ENCODE measurements around the gene PALLD. TPM values are rescaled to one million over a fixed set of nuclear protein-coding genes. Genes with fewer than 3 reads are reported as not detected.

Gene PALLD
- total RNA-seq, 2 experiments from 2014 or later, result 0.49 to 0.78 TPM

DNA sequence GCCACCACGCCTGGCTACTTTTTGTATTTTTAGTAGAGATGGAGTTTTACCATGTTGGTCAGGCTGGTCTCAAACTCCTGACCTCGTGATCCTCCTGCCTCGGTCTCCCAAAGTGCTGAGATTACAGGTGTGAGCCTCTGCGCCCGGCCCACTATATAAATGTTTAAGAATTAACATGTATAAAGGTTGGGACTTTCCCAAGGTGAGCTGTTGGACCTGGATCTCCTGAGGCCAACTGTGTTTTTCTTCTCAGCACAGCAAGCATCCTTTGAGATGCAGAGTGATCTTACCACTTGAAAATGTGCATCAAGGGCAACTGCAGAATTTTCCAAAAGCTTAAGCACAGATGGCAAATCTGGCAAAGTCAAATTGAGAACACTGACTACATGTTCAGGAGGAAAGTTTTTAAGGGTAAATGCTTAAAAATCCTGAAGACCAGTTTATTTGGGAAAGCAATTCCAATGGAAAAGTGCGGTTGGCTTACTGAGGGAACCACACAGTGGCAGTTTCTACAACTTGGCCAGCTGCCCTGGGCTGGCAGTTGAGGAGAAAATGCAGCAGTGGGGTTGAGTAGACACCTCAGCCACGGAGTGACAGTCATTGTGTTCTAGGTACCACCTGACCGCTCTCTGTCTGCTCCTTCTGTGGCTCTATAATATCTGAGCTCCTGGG lies 344.3 kb downstream of the PALLD start:
- Histone ChIP-seq H3K27me3 (ENCODE audit: control insufficient read depth in 1 of 2, insufficient read depth in 2 of 2, low read length in 2 of 2) (peaks cover 8 to 28% of the 10 kb centered on the region in 2 experiments), H3K9me3 (ENCODE audit: control insufficient read depth in 1 of 2, insufficient read depth in 1 of 2, low read length in 2 of 2) (no peaks in the 10 kb centered on the region), H3K36me3 (ENCODE audit: insufficient read depth, low read length) (no peaks in the 10 kb centered on the region), H3K4me1 (ENCODE audit: insufficient read depth, low read length) (no peaks in the 10 kb centered on the region), H3K27ac (ENCODE audit: low read depth in 1 of 2, low read length in 2 of 2) (no peak overlapping the region), H3K4me3 (ENCODE audit: low read length) (no peak overlapping the region)
- ChIA-PET CTCF (no interaction called here), POLR2A (no interaction called here)
- intact Hi-C loops (cut with DNase I, micrococcal nuclease), result no loop called here
- H3K4me1 Mint-ChIP-seq (ENCODE audit: low read depth), result no peaks in the 10 kb centered on the region
- no peak overlapping the region for H3K4me3 Mint-ChIP-seq
- no peaks in the 10 kb centered on the region for H3K9me3 Mint-ChIP-seq
- H3K27me3 Mint-ChIP-seq, result peaks cover 41% of the 10 kb centered on the region
- TF ChIP-seq, protein P1, sequence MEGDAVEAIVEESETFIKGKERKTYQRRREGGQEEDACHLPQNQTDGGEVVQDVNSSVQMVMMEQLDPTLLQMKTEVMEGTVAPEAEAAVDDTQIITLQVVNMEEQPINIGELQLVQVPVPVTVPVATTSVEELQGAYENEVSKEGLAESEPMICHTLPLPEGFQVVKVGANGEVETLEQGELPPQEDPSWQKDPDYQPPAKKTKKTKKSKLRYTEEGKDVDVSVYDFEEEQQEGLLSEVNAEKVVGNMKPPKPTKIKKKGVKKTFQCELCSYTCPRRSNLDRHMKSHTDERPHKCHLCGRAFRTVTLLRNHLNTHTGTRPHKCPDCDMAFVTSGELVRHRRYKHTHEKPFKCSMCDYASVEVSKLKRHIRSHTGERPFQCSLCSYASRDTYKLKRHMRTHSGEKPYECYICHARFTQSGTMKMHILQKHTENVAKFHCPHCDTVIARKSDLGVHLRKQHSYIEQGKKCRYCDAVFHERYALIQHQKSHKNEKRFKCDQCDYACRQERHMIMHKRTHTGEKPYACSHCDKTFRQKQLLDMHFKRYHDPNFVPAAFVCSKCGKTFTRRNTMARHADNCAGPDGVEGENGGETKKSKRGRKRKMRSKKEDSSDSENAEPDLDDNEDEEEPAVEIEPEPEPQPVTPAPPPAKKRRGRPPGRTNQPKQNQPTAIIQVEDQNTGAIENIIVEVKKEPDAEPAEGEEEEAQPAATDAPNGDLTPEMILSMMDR (IDR thresholded peaks at IDR 0.05), result no peak
- DNase-seq (no peak), ATAC-seq (ENCODE audit: poor library complexity) (no peak)
- no peaks in the 10 kb centered on the region for H3K36me3 Mint-ChIP-seq (ENCODE audit: low read depth)
- H3K27ac Mint-ChIP-seq, result no peak overlapping the region

GRCh38 chr4:168841672-168842019 lies 344.8 kb downstream of the PALLD start:
- Mint-ChIP-seq H3K9me3 (no peaks in the 10 kb centered on the region), H3K4me3 (no peak overlapping the region), H3K4me1 (ENCODE audit: low read depth) (no peaks in the 10 kb centered on the region), H3K36me3 (ENCODE audit: low read depth) (no peaks in the 10 kb centered on the region), H3K27ac (no peak overlapping the region), H3K27me3 (peaks cover 38% of the 10 kb centered on the region)
- TF ChIP-seq, protein P1 (IDR thresholded peaks at IDR 0.05), result no peak
- no peak for DNase-seq
- H3K27me3 ChIP-seq (ENCODE audit: control insufficient read depth in 1 of 2, insufficient read depth in 2 of 2, low read length in 2 of 2), result peaks cover 5 to 23% of the 10 kb centered on the region in 2 experiments
- no peaks in the 10 kb centered on the region for H3K9me3 ChIP-seq (ENCODE audit: control insufficient read depth in 1 of 2, insufficient read depth in 1 of 2, low read length in 2 of 2)
- no peak for ATAC-seq (ENCODE audit: poor library complexity)
- ChIA-PET CTCF (no interaction called here), POLR2A (no interaction called here)
- H3K4me3 ChIP-seq (ENCODE audit: low read length), result no peak overlapping the region
- H3K36me3 ChIP-seq (ENCODE audit: insufficient read depth, low read length), result no peaks in the 10 kb centered on the region
- H3K27ac ChIP-seq (ENCODE audit: low read depth in 1 of 2, low read length in 2 of 2), result no peak overlapping the region
- no peaks in the 10 kb centered on the region for H3K4me1 ChIP-seq (ENCODE audit: insufficient read depth, low read length)
- intact Hi-C loops (cut with DNase I, micrococcal nuclease), result no loop called here

- TF ChIP-seq, protein P1 (IDR thresholded peaks at IDR 0.05), result no peak
- no peaks in the 10 kb centered on the region for H3K36me3 ChIP-seq (ENCODE audit: insufficient read depth, low read length)
- H3K27me3 ChIP-seq (ENCODE audit: control insufficient read depth in 1 of 2, insufficient read depth in 2 of 2, low read length in 2 of 2), result peaks cover 5 to 18% of the 10 kb centered on the region in 2 experiments
- POLR2A ChIA-PET, result no interaction called here
- H3K4me3 ChIP-seq (ENCODE audit: low read length), result no peak overlapping the region
- H3K4me3 Mint-ChIP-seq, result no peak overlapping the region
- H3K9me3 ChIP-seq (ENCODE audit: control insufficient read depth in 1 of 2, insufficient read depth in 1 of 2, low read length in 2 of 2), result no peaks in the 10 kb centered on the region
- H3K4me1 Mint-ChIP-seq (ENCODE audit: low read depth), result no peaks in the 10 kb centered on the region
- ATAC-seq (ENCODE audit: poor library complexity) (no peak), DNase-seq (no peak)
- no peak overlapping the region for H3K27ac Mint-ChIP-seq
- intact Hi-C loops (cut with DNase I, micrococcal nuclease), result no loop called here
- no peak overlapping the region for H3K27ac ChIP-seq (ENCODE audit: low read depth in 1 of 2, low read length in 2 of 2)
- H3K27me3 Mint-ChIP-seq, result peaks cover 33% of the 10 kb centered on the region
- no peaks in the 10 kb centered on the region for H3K9me3 Mint-ChIP-seq
- CTCF ChIA-PET, result no interaction called here
- no peaks in the 10 kb centered on the region for H3K36me3 Mint-ChIP-seq (ENCODE audit: low read depth)
- H3K4me1 ChIP-seq (ENCODE audit: insufficient read depth, low read length), result no peaks in the 10 kb centered on the region
Observed at GRCh38 chr4:168842186-168842585, 345.3 kb downstream of the PALLD start.
